ENCODE data around the gene R3HDML.

DNA sequence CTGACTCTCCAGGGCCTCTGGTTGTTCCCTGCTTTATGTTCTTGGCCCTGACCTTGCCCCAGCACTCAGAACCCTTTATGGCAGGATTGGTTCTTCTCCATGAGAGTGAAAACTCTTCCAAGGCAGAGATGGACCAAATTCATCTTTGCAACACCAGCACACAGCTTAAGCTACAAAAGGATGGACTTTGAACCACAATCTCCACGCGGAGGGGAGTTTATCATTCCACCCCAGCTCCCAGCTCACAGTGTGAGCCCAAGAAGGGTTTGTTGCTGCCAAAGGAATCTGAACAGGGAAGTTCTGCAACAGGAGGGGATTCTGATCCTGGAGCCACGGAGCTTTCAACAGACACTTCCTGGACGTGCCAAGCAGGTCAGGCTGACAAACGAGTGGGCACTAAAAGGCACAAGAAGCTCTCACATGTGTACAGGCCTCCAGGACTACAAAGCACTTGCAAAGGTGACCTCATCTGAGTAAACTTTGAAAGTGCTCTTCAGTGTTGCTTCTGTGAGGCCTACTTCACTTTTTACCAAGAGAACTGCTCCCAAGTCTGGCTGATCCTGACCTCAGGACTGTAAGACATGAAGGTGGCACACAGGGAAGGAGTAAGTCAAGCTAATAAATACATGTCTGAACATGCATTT lies 34.7 kb upstream of the R3HDML start:
- TF ChIP-seq, protein P1, sequence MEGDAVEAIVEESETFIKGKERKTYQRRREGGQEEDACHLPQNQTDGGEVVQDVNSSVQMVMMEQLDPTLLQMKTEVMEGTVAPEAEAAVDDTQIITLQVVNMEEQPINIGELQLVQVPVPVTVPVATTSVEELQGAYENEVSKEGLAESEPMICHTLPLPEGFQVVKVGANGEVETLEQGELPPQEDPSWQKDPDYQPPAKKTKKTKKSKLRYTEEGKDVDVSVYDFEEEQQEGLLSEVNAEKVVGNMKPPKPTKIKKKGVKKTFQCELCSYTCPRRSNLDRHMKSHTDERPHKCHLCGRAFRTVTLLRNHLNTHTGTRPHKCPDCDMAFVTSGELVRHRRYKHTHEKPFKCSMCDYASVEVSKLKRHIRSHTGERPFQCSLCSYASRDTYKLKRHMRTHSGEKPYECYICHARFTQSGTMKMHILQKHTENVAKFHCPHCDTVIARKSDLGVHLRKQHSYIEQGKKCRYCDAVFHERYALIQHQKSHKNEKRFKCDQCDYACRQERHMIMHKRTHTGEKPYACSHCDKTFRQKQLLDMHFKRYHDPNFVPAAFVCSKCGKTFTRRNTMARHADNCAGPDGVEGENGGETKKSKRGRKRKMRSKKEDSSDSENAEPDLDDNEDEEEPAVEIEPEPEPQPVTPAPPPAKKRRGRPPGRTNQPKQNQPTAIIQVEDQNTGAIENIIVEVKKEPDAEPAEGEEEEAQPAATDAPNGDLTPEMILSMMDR (IDR thresholded peaks at IDR 0.05), result no peak
- TF ChIP-seq POLR2A (IDR thresholded peaks at IDR 0.05) (no peak), POLR2AphosphoS5 (IDR thresholded peaks at IDR 0.05) (no peak), EP300 (IDR thresholded peaks at IDR 0.05) (no peak)
